Measurements from ENCODE around the gene DCUN1D2. TPM values are rescaled to one million over a fixed set of nuclear protein-coding genes. Genes with fewer than 3 reads are reported as not detected.

DCUN1D2 gene
- total RNA-seq, 4 donors from 2014 or later = 13.6 to 32.5 (median 24.5) TPM

- peaks cover 23 to 40% (median 28%) of the 10 kb centered on the region in 4 donors for H3K4me1 ChIP-seq
- 81% methylated on average over 33 of the region's 41 CpGs for WGBS
- no peak for TF ChIP-seq EP300 (IDR thresholded peaks at IDR 0.05)
- no peak overlapping the region for H3K4me3 ChIP-seq
- H3K27ac ChIP-seq (replicated peaks in 1 of 4) = peak overlapping the region in 1 of 4 donors; percentile 81
- peaks cover 0 to 65% (median 0%) of the 10 kb centered on the region in 4 donors for H3K27me3 ChIP-seq
- H3K9me3 ChIP-seq = no peaks in the 10 kb centered on the region
- no peak for DNase-seq (ENCODE audit: extremely low spot score)
- H3K36me3 ChIP-seq = peaks cover 0 to 32% (median 0%) of the 10 kb centered on the region in 4 donors
- intact Hi-C loops (cut with DNase I) = no loop called here
Measured at GRCh38 chr13:113407531-113408393, 82.7 kb downstream of the DCUN1D2 start.

- peaks cover 23 to 40% (median 28%) of the 10 kb centered on the region in 4 donors for H3K4me1 ChIP-seq
- no peak for DNase-seq (ENCODE audit: extremely low spot score)
- 92% methylated on average over 7 of the region's 21 CpGs for WGBS
- intact Hi-C loops (cut with DNase I) = no loop called here
- no peaks in the 10 kb centered on the region for H3K9me3 ChIP-seq
- peaks cover 0 to 66% (median 0%) of the 10 kb centered on the region in 4 donors for H3K27me3 ChIP-seq
- no peak overlapping the region for H3K27ac ChIP-seq (replicated peaks in 1 of 4)
- no peak overlapping the region for H3K4me3 ChIP-seq
- peaks cover 0 to 32% (median 0%) of the 10 kb centered on the region in 4 donors for H3K36me3 ChIP-seq
- no peak for TF ChIP-seq EP300 (IDR thresholded peaks at IDR 0.05)
- TF ChIP-seq, protein P1, sequence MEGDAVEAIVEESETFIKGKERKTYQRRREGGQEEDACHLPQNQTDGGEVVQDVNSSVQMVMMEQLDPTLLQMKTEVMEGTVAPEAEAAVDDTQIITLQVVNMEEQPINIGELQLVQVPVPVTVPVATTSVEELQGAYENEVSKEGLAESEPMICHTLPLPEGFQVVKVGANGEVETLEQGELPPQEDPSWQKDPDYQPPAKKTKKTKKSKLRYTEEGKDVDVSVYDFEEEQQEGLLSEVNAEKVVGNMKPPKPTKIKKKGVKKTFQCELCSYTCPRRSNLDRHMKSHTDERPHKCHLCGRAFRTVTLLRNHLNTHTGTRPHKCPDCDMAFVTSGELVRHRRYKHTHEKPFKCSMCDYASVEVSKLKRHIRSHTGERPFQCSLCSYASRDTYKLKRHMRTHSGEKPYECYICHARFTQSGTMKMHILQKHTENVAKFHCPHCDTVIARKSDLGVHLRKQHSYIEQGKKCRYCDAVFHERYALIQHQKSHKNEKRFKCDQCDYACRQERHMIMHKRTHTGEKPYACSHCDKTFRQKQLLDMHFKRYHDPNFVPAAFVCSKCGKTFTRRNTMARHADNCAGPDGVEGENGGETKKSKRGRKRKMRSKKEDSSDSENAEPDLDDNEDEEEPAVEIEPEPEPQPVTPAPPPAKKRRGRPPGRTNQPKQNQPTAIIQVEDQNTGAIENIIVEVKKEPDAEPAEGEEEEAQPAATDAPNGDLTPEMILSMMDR (IDR thresholded peaks at IDR 0.05) = no peak
- TF ChIP-seq POLR2AphosphoS5 (IDR thresholded peaks at IDR 0.05) = no peak
- TF ChIP-seq POLR2A (IDR thresholded peaks at IDR 0.05; ENCODE audit: low read depth) = no peak
Measured at GRCh38 chr13:113407103-113407530, 83.4 kb downstream of the DCUN1D2 start.

GRCh38 chr13:113406321-113407102, 84.0 kb downstream of the DCUN1D2 start:
- intact Hi-C loops (cut with DNase I) = no loop called here
- WGBS = 86% methylated on average over 21 of the region's 28 CpGs
- Histone ChIP-seq H3K27me3 (peaks cover 0 to 72% (median 0%) of the 10 kb centered on the region in 4 donors), H3K36me3 (peaks cover 0 to 32% (median 0%) of the 10 kb centered on the region in 4 donors), H3K4me1 (peaks cover 20 to 38% (median 27%) of the 10 kb centered on the region in 4 donors), H3K27ac (replicated peaks in 1 of 4) (no peak overlapping the region), H3K9me3 (no peaks in the 10 kb centered on the region), H3K4me3 (no peak overlapping the region)
- TF ChIP-seq POLR2AphosphoS5 (IDR thresholded peaks at IDR 0.05) (no peak), EP300 (IDR thresholded peaks at IDR 0.05) (no peak)
- DNase-seq (ENCODE audit: extremely low spot score) = no peak

Small RNAs within 50 kb of the gene (small RNA-seq; reads per million reads assigned to genes)
- 0 reads per million in 3 donors for gene RNU1-16P

Other genes starting within 250 kb of the DCUN1D2 start
- 100 to 1,000 TPM in 3 of 4 donors, 10 to 100 TPM in 1; 99.7 to 168 (median 133) TPM for gene LAMP1, start 193.5 kb downstream of the DCUN1D2 start, total RNA-seq
- gene GRTP1, start 126.6 kb downstream of the DCUN1D2 start, total RNA-seq = 10 to 100 TPM in 2 of 4 donors, 1 to 10 TPM in 2; 6.4 to 11.7 (median 8.7) TPM
- gene ADPRHL1, start 37.2 kb downstream of the DCUN1D2 start, total RNA-seq = 10 to 100 TPM in 2 of 4 donors, 1 to 10 TPM in 2; 6.9 to 26.2 (median 11.0) TPM
- 10 to 100 TPM; 30.7 to 42.2 (median 32.1) TPM for gene TFDP1, start 94.0 kb upstream of the DCUN1D2 start, total RNA-seq
- gene ATP4B, start 167.5 kb upstream of the DCUN1D2 start, total RNA-seq = not detected
- gene GRK1, start 176.5 kb upstream of the DCUN1D2 start, total RNA-seq = under 1 TPM in 1 of 4 donors, not detected in 3; under 0.01 TPM

Measured in esophagus muscularis mucosa (tissue), 4 donors.